ENCODE data around the gene KLF8. TPM values are rescaled to one million over a fixed set of nuclear protein-coding genes. Genes with fewer than 3 reads are reported as not detected.

Gene KLF8
- total RNA-seq, 1 experiment from 2014 or later: 1.5 TPM

DNA sequence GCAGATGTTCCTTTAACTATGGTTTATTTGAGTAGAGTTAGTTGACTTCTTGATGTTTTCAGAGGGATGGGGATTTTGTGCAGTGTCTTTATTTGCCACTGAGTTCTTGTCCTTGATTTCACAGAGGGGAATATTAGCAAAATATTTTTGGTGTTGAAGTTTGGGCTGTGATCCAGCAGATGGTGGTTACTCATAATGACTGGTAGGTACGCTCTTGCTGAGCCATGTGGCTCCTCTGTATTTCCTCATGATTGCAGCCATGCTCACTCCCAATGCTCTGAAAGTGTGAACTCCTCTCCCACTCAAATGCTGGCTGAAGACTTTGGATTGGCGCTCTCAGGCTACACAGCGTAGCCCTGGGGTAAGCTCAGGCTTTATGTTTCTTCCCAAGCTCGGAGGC, 77.7 kb downstream of the KLF8 start:
- peak; percentile 2 for DNase-seq (ENCODE audit: low read depth)

DNA sequence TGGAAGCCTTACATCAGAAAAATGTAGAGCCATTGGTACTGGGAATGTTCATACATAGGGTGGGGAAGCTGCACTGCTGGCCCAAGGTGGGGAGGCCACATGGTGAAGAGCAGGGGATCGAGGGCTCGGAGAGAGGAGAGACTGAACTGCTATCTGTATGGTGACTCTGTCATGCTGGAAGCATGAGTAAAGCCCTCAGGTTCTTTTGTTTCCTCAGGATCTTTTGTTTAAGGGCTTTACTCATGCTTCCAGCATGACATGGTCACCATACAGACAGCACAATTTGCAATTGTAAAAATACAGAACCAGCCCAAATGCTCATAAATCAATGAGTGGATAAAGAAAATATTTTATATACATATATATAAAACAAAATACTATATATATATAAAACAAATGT, 78.4 kb downstream of the KLF8 start:
- no peak for DNase-seq (ENCODE audit: low read depth)

DNA sequence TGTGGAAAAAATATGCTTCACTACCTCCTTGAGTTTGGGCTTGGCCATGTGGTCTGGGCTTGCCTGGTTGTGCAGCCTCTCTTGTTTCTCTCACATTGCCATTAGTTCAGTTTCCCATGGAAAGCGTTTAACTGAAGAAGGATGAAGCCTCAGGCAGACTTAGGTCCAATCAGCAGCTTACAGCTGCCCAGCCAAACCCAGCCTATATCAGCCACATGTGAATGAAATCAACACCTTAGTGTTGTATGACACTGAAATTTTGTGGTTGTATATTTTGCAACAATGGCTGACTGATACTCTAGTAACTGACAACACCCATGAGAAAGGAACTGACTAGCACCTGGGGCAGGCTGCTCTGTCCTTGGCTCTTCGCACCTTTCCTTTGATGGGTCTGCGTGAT, 81.2 kb downstream of the KLF8 start:
- DNase-seq (ENCODE audit: low read depth): no peak

DNA sequence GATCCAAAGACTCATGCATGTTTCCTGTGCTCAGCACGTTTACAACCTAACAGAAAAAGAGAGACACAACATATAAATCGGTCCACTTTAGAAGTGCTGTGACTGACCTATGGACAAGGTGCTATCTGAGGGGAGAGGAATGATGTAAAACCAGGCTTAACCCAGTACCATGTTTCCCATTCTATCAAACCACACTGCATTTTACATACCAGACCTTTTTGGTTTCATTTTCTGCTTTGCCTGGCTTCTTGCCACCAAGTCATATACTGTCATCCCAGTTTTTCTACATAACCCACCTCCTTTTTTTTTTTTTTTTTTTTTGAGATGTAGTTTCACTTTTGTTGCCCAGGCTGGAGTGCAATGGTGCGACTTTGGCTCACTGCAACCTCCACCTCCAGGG, 82.2 kb downstream of the KLF8 start:
- no peak for DNase-seq (ENCODE audit: low read depth)

DNA sequence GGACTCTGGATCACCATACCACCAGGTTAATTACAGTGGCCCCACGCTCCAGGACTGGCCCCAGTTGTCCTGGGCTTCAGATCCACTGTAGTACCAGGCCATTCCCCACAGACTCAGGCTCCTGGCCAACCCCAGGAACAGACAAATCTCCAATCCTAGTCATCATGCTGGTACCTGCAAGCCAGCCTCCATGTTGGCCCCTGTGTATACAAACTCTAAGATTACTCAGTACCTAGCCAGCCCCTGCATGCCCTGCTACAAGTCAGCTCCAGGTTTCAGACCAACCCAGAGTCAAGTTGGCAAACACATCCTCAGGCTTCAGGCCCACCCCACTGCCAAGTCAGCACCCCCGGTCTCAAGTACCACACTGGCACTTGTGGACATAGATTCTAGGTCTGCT, 85.9 kb downstream of the KLF8 start:
- no peak for DNase-seq (ENCODE audit: low read depth)

DNA sequence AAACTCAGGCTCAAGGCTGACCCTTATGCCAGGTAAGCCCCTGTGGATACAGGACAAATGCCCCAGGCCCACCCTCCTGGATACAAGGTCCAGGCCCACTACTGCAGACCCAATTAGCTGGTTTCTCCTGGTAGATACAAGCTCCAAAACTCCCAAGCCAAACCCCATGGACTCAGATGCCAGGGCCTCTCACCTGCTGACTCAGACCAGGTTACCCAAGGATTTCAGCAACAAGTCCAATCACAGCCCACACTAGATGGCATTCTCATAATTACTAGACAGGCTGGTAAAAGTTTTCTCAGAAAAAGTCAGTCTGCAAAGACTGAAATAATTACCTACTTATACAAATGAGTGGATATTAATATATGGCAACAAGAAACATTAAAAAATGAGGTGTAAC, 87.0 kb downstream of the KLF8 start:
- no peak for DNase-seq (ENCODE audit: low read depth)
